DLD1 (cell line): Measurements from ENCODE around the gene LTBP4.

Source experiments
- in situ Hi-C: cut with HindIII; loops from 2 replicates; pipeline ENCODE4 v1.10.0; 2017; ENCODE audit warnings: low sequenced_read_pairs

LTBP4 gene

DNA sequence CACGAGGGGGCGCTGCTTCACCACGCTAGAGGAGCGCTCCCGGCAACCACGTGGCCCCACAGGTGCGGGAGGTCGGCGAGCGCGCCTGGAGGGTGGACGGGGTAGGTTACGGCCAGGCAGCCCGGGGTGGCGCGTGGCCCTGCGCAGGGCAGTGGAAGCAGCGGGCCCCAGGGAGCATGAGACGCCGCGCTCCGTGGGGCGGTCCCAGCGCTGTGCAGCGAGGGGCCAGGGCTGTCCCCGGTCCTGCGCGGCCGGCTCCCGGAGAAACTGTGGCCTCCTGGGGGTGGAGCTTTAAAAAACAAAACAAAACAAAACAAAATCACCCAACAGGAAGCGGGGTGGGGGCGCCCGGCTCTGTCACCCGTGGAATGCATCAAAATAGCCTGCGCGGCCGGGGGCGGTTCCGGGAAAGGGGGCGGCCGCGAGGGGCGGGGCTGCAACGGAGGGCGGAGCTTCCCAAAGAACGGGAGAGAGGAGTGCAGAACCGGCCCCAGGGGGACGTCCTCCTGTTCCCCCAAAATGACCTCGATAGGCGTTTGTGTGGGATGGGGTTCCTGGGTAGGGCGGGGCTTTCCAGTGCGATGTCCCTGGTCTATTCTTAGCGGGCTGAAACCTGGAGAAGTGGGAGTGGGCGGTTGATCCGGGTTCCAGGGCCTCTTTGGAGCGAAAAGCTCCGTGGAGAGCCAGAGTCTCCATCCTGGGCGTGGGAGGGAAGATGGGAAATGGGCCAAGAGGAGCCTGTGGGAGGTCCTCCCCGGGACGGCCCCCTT is 61.9 kb downstream of the LTBP4 start:
- in situ Hi-C loops: no loop called here

DNA sequence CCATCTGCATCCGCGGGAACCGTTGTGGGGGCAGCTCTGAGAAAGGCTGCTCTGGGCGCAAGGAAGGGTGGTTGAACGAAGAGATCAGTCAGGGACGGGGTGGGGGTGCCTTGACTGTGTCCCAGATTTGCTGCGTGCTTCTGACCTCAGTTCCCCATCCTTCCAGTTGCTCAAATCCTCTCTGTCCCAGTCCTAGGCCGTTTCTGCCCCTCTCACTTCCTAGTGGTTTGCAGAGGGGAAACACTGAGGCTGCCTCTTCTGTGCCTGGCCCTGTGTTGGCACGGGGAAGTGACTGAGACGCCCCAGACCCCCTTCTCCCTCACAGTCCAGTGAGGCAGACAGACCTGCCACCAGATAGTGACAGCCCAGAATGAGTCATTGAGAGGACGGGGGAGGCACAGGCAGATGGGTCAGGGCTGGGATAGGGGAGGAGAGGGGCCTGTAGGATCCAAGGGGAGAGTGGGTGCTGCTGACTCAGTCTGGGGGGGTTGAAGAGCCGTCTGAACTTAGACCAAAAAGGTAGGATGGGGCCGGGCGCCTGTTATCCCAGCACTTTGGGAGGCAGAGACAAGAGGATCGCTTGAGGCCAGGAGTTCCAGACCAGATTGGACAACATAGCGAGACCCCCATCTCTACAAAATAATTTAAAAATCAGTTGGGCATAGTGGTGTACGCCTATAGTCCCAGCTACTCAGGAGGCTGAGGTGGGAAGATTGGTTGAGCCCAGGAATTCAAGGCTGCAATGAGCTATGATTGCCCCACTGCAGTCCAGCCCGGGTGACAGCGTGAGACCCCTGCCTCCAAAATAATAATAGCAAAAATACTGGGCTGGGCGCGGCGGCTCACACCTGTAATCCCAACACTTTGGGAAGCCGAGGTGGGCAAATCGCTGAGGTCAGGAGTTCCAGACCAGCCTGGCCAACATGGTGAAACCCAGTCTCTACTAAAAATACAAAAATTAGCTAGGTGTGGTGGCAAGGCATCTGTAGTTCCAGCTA is 62.8 kb downstream of the LTBP4 start:
- in situ Hi-C loops: no loop called here

GRCh38 chr19:40666803-40667438 is 65.8 kb downstream of the LTBP4 start:
- in situ Hi-C loops: no loop called here

GRCh38 chr19:40667602-40668001 is 66.4 kb downstream of the LTBP4 start:
- in situ Hi-C loops: no loop called here

DNA sequence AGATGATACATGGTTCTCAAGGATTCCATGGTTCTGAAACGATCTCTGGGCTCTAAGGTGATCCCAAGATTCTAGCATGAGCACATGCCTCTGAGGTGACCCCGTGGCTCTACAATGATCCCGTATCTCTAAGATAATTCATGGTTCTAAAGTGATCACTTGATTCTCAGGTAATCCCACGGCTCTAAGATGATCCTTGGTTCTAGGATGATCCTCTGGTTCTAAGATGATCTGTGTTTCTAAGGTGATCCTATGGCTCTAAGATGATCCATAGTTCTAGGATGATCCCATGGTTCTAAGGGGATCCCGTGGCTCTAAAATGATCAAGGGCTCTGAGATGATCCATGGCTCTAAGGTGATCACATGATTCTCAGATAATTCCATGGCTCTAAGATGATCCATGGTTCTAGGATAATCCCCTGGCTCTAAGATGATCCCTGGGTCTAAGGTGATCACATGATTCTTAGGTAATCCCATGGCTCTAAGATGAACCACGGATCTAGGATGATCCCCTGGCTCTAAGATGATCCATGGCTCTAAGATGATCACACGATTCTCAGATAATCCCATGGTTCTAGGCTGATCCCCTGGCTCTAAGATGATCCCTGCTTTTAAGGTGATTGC is 67.9 kb downstream of the LTBP4 start:
- in situ Hi-C loops: no loop called here

DNA sequence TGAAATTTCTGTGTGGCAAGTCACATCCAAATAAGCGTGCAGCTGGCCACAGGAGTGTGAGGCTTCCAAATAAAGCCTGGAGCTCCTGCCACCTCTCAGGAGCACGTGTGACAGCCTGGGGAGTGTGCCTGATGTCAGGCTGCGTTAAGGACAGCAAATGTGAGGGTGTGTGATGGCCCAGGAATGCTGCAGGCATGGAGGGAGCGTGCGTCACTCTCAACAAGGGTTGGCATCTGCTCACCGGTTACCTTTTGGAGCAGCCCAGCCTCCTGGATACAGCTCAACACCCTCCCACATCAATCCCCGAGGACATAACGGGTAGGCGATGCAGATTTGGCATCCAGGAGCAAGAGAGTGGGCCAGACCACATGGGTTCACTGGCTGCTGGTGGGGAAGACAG is 70.2 kb downstream of the LTBP4 start:
- in situ Hi-C loops: no loop called here

- in situ Hi-C loops: no loop called here
Observed at GRCh38 chr19:40672038-40672437, 70.9 kb downstream of the LTBP4 start.

- in situ Hi-C loops: no loop called here
Observed at GRCh38 chr19:40672573-40673299, 71.6 kb downstream of the LTBP4 start.

DNA sequence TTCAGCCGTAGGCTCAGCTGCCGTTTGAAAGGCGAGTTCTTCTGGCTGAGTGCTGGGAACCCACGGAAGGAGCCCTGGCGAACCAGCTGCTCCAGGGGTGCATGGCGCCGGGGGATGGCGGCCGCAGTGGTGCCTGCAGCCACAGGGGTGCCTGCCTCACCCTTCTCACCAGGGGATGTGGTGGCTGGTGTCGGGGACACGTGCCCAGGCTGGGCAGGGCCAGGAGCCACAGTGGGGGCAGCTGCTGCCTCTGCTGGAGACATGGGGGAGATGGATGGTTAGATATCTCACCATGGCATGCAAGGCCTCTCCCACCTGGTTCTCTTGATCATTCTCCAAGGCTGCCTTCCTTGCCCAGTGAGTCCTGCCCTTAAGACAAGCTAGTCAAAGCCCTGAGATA is 72.2 kb downstream of the LTBP4 start:
- in situ Hi-C loops: no loop called here

DNA sequence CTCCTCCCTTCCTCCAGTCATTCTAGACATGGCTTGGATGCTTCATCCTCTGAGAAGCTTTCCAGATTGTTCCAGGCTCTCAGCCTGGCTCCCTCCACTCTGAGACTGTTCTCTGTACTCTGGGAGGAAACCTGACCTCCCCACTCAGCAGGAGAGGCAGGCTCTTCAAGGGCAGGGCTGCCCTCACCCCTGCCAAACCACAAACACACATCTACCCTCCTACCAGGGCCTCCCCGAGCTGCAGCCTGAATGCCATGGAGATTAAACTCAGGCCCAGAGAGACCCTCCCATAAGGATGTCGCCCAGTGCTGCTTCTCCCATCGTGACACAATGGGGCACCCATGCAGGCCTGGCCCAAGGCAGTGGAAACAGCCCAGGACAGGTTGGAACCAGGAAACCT is 73.1 kb downstream of the LTBP4 start:
- in situ Hi-C loops: no loop called here

GRCh38 chr19:40677156-40677555 is 76.0 kb downstream of the LTBP4 start:
- in situ Hi-C loops: no loop called here
